GM12878 (cell line): ENCODE data around the gene TMEM94. TPM values are rescaled to one million over a fixed set of nuclear protein-coding genes. Genes with fewer than 3 reads are reported as not detected.
"Not testable (repeated sequence)": the region's sequence is repeated elsewhere in the genome, so short reads cannot be mapped to it uniquely, and the experiment has no call there.

Experiments used
- ATAC-seq: fragments of 200-7000 bp; cut with Tn5 transposase; 3 replicates; pipeline ENCODE4 v1.9.1; 2020; ENCODE audit warnings: mild to moderate bottlenecking, moderate library complexity
- BruUV-seq: library from RNA; stranded (reverse); fragments of 400-500 nt; replicated peaks from 2 replicates; lab custom pipeline; 2021; lab: Mats Ljungman, UMichigan
- CTCF ChIA-PET: fragments of 300-600 bp; sonication (Branson Sonifier 250); formaldehyde crosslinking; extraction: SDS; loops from one replicate; lab custom pipeline; 2021; ENCODE audit warnings: inconsistent platforms; lab: Yijun Ruan, JAX
- POLR2A ChIA-PET: fragments of 350-600 bp; formaldehyde crosslinking; extraction: SDS; loops from one replicate; lab custom pipeline; 2021; ENCODE audit warnings: inconsistent platforms; lab: Charles Lee
- RAD21 ChIA-PET: fragments of 300-600 bp; sonication (Branson Sonifier 250); formaldehyde crosslinking; loops from one replicate; lab custom pipeline; 2023; ENCODE audit warnings: antibody characterized with exemption; ENCODE audit not compliant: unreplicated experiment; lab: Charles Lee
- SMC1A ChIA-PET: fragments of 300-600 bp; sonication (Branson Sonifier 250); formaldehyde crosslinking; loops from one replicate; lab custom pipeline; 2023; ENCODE audit not compliant: unreplicated experiment, uncharacterized antibody; lab: Charles Lee
- DNase-seq: peaks from one replicate; pipeline ENCODE4 v3.0.0-alpha.2; 2011; ENCODE audit warnings: low read depth, low spot score
- FAIRE-seq: peaks from 3 replicates; lab custom pipeline; 2011; peaks lifted over from hg19 to GRCh38; lab: Jason Lieb, UNC
- H2AFZ ChIP-seq: 2 replicates; pipeline ENCODE4 v1.6.0; 2011; ENCODE audit warnings: low read depth, low read length, control low read depth; ENCODE audit not compliant: control insufficient read depth
- H3K27ac ChIP-seq: 2 replicates; pipeline ENCODE4 v1.5.1; 2011; ENCODE audit warnings: control low read depth; ENCODE audit not compliant: control insufficient read depth, insufficient read depth
- H3K27me3 ChIP-seq, 2 experiments: replicated peaks in 1 of 2; 2 replicates each; pipeline versions ENCODE4 v1.6.0 to v1.6.1; 2011; ENCODE audit warnings: low read length in 1 of 2; ENCODE audit not compliant: control insufficient read depth in 2 of 2, insufficient read depth in 2 of 2
- H3K36me3 ChIP-seq, 2 experiments: 2 replicates each; pipeline ENCODE4 v1.5.1; 2011; ENCODE audit warnings: low read length in 1 of 2; ENCODE audit not compliant: control insufficient read depth in 2 of 2, insufficient read depth in 2 of 2
- H3K4me1 ChIP-seq: 2 replicates; pipeline ENCODE4 v1.6.1; 2011; ENCODE audit warnings: mild to moderate bottlenecking, low read length, moderate library complexity, mixed read lengths; ENCODE audit not compliant: control insufficient read depth, insufficient read depth
- H3K4me2 ChIP-seq: 2 replicates; pipeline ENCODE4 v1.6.0; 2011; ENCODE audit warnings: control low read depth; ENCODE audit not compliant: control insufficient read depth, insufficient read depth
- H3K4me3 ChIP-seq: fragments of 200-600 bp; sonication (generic); 2 replicates; pipeline ENCODE4 v1.5.1; 2016
- H3K79me2 ChIP-seq: 2 replicates; pipeline ENCODE4 v1.6.0; 2011; ENCODE audit warnings: low read length; ENCODE audit not compliant: control insufficient read depth, insufficient read depth
- H3K9ac ChIP-seq: 2 replicates; pipeline ENCODE4 v1.8.0; 2011; ENCODE audit warnings: low read length, control low read depth, mixed read lengths; ENCODE audit not compliant: control insufficient read depth, insufficient read depth
- H3K9me3 ChIP-seq: replicated peaks from 3 replicates; pipeline ENCODE4 v1.5.1; 2011; ENCODE audit warnings: mild to moderate bottlenecking, low read length; ENCODE audit not compliant: control insufficient read depth, insufficient read depth
- H4K20me1 ChIP-seq: 2 replicates; pipeline ENCODE4 v1.6.0; 2011; ENCODE audit not compliant: control insufficient read depth, insufficient read depth
- CREB1 ChIP-seq: IDR thresholded peaks from 2 replicates; pipeline ENCODE4 v1.6.1; 2012; ENCODE audit warnings: low read depth, mild to moderate bottlenecking, inconsistent platforms
- DPF2 ChIP-seq: fragments of 450-650 bp; IDR thresholded peaks from 2 replicates; pipeline ENCODE4 v1.6.1; 2017; ENCODE audit warnings: mild to moderate bottlenecking
- WGBS: methylation state at CpG from one replicate; pipeline ENCODE4 v1.1.6; 2016; ENCODE audit warnings: low lambda C conversion rate; ENCODE audit not compliant: insufficient replicate concordance, insufficient coverage; ENCODE audit errors: missing lambda C conversion rate; 5-methylcytosine and 5-hydroxymethylcytosine counted together
- in situ Hi-C: fragments of 300-500 bp; cut with MboI; formaldehyde crosslinking; loops from 9 replicates; pipeline ENCODE4 v1.14.3; 2018; ENCODE audit warnings: mixed read lengths
- intact Hi-C: fragments of 100-400 bp; cut with micrococcal nuclease; formaldehyde crosslinking; loops from one replicate; pipeline ENCODE4 v1.14.2; 2022; ENCODE audit not compliant: unreplicated experiment
- polyA plus RNA-seq, 11 experiments: library from polyadenylated mRNA; depleted of rRNA in 4 of 11; unstranded in 6 of 11; stranded (reverse) in 5 of 11; fragments of >200 nt; fragmentation: Nextera tagmentation in 4 of 11; fragmentation: Illumina TruSeq in 1 of 11; extraction: Ambion mirVana in 4 of 11; extraction: Trizol in 1 of 11; gene quantifications; 1 replicate in 1 of 11; 2 replicates in 10 of 11; pipeline versions ENCODE4 v1.2.1 to v1.2.3, GENCODE V29; 2011 to 2016; ENCODE audit warnings: inconsistent platforms in 2 of 11, missing spikeins in 2 of 11, low read depth in 1 of 11
- total RNA-seq, 4 experiments: library from RNA; depleted of rRNA in 3 of 4; stranded (reverse); fragments of >200 nt in 3 of 4; fragmentation: Illumina TruSeq in 1 of 4; extraction: Trizol in 1 of 4; gene quantifications; 2 replicates each; pipeline versions ENCODE4 v1.2.1 to v1.2.3, GENCODE V29; 2013 to 2021

TMEM94 gene
- total and polyA plus RNA-seq, 10 of the 15 experiments (the other 5 are each of a cell fraction or from before 2014, with no cell fraction given), result 0.31 to 70.7 (median 24.4) TPM

DNA sequence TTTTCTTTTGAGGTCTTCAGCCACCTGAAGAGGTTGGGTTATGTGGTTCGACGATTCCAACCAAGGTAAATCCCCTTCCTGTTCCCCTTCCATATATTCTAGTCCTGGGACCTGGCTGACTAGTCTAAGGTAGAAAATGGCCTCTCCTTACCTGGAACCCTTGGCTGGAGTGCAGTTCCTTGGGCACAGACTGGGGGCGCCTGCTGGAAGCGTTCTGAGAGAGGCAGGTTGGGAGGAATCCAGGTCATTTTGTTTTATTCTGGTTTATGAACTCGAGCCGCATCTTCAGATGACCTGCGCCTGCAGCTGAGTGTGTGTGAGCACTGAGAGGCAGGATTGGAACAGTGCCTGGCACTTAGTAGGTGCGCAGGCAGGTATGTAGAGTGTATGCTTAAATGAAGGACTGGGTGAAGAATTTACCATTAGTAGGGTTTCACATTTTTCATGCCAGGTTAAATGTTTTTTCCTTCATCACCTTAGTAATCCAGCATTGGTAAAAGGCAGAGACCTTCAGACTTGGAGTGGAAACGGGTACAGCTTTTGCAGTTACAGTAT, 62.6 kb downstream of the TMEM94 start:
- H3K27ac ChIP-seq, result peak overlapping the region; percentile 62
- peaks cover 20% of the 10 kb centered on the region for H3K4me1 ChIP-seq
- peaks cover 14% of the 10 kb centered on the region for H3K79me2 ChIP-seq
- no peaks in the 10 kb centered on the region for H4K20me1 ChIP-seq
- ChIA-PET RAD21 (interaction anchor here (1.2 kb wide), 1 partner anchor 230 kb away, joined by 4 read pairs; the partner anchor contains the start of gene SLC25A19), SMC1A (interaction anchor here (0.8 to 1.8 kb wide), 3 partner anchors 55 to 230 kb away, joined by 4 read pairs; partner anchors contain the start of gene SLC25A19)
- H3K36me3 ChIP-seq, result peaks cover 0 to 2% of the 10 kb centered on the region in 2 experiments; a peak in 3 of 4 replicates
- intact Hi-C loops (loop anchor here (10.0 kb wide), 1 partner anchor 254 kb away; the partner anchor contains the start of genes GGA3 and MRPS7), in situ Hi-C loops (no loop called here)
- H3K27me3 ChIP-seq, result no peaks in the 10 kb centered on the region
- ATAC-seq, result no peak
- no peak for DNase-seq
- peak overlapping the region; percentile 64; the same call in 1 of the 2 replicates for H3K4me2 ChIP-seq
- H3K9ac ChIP-seq, result no peak overlapping the region
- H2AFZ ChIP-seq, result no peak overlapping the region
- 90% methylated on average over 9 of the region's 9 CpGs for WGBS
- TF ChIP-seq CREB1, result no peak
- TF ChIP-seq DPF2, result 0 out of 2 replicates have a peak, but pooled peaks have one; percentile 23
- TF ChIP-seq, all 136 proteins: peak for 1
- no TSS peak for BruUV-seq
- H3K9me3 ChIP-seq, result no peaks in the 10 kb centered on the region
- POLR2A ChIA-PET, result interaction anchor here (1.4 kb wide), 1 partner anchor 123 kb away, joined by 4 read pairs; no protein-coding TSS in a partner anchor
- CTCF ChIA-PET, result interaction anchor here (0.6 to 1.8 kb wide), 5 partner anchors 9 to 72 kb away, joined by 3 to 7 read pairs (median 3); no protein-coding TSS in a partner anchor
- H3K4me3 ChIP-seq, result no peak overlapping the region
- no peak for FAIRE-seq

DNA sequence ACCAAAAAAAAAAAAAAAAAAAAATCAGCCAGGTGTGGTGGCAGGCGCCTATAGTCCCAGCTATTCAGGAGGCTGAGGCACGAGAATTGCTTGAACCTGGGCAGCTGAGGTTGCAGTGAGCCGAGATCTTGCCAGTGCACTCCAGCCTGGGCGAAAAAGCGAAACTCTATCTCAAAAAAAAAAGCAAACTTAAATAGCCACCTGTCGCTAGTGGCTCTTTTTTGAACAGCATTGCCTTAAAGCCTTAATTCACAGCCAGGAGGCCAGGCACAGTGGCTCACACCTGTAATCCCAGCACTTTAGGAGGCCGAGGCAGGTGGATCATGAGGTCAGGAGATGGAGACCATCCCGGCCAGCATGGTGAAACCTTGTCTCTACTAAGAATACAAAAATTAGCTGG, 64.0 kb downstream of the TMEM94 start:
- H3K4me3 ChIP-seq, ATAC-seq, H3K9ac ChIP-seq, H2AFZ ChIP-seq, SMC1A ChIA-PET, FAIRE-seq, DNase-seq, intact Hi-C loops, H3K36me3 ChIP-seq, H4K20me1 ChIP-seq, H3K27me3 ChIP-seq, BruUV-seq, H3K27ac ChIP-seq, H3K9me3 ChIP-seq, H3K4me2 ChIP-seq, in situ Hi-C loops: not testable (repeated sequence)
- CTCF ChIA-PET, result interaction anchor here (0.6 kb wide), 1 partner anchor 38 kb away, joined by 3 read pairs; no protein-coding TSS in a partner anchor
- Histone ChIP-seq H3K79me2 (peaks cover 14% of the 10 kb centered on the region), H3K4me1 (peaks cover 20% of the 10 kb centered on the region)
- RAD21 ChIA-PET, result interaction anchor here (1.2 kb wide), 1 partner anchor 231 kb away, joined by 4 read pairs; the partner anchor contains the start of gene SLC25A19
- WGBS, result 98% methylated on average over 7 of the region's 8 CpGs
- POLR2A ChIA-PET, result interaction anchor here (0.6 kb wide), 2 partner anchors 91 to 241 kb away, joined by 3 to 7 read pairs; no protein-coding TSS in a partner anchor
